CD14-positive monocyte (primary cell): Measurements from ENCODE around the gene ASZ1. TPM values are rescaled to one million over a fixed set of nuclear protein-coding genes. Genes with fewer than 3 reads are reported as not detected.

Source experiments
- DNase-seq, 3 donors: peaks; one replicate each; pipeline ENCODE4 v3.0.0-alpha.2; 2011 to 2022
- H2AFZ ChIP-seq: 2 replicates; pipeline ENCODE4 v1.6.0; 2012; ENCODE audit warnings: mild to moderate bottlenecking, low read depth, low read length, inconsistent platforms; ENCODE audit not compliant: insufficient read depth, poor library complexity, severe bottlenecking
- H3K27ac ChIP-seq, 2 donors: 1 replicate in 1 of 2; 2 replicates in 1 of 2; pipeline ENCODE4 v1.5.1; 2012 to 2013; ENCODE audit warnings: low read length in 2 of 2, control low read depth in 1 of 2, inconsistent platforms in 1 of 2, low read depth in 1 of 2, mild to moderate bottlenecking in 1 of 2
- H3K27me3 ChIP-seq, 2 donors: one replicate each; pipeline versions ENCODE4 v1.6.0 to v1.6.1; 2011 to 2013; ENCODE audit warnings: low read length in 2 of 2; ENCODE audit not compliant: control insufficient read depth in 2 of 2, insufficient read depth in 2 of 2
- H3K36me3 ChIP-seq, 2 donors: replicated peaks in 1 of 2; 1 replicate in 1 of 2; 2 replicates in 1 of 2; pipeline versions ENCODE4 v1.5.1 to v1.6.1; 2012 to 2013; ENCODE audit warnings: low read length in 2 of 2, control low read depth in 1 of 2, inconsistent platforms in 1 of 2, mild to moderate bottlenecking in 1 of 2; ENCODE audit not compliant: insufficient read depth in 2 of 2, control insufficient read depth in 1 of 2
- H3K4me1 ChIP-seq, 2 donors: 1 replicate in 1 of 2; 2 replicates in 1 of 2; pipeline versions ENCODE4 v1.5.1 to v1.6.1; 2012 to 2013; ENCODE audit warnings: low read length in 2 of 2, control low read depth in 1 of 2, inconsistent platforms in 1 of 2, mild to moderate bottlenecking in 1 of 2, moderate library complexity in 1 of 2; ENCODE audit not compliant: insufficient read depth in 2 of 2, control insufficient read depth in 1 of 2
- H3K4me2 ChIP-seq: replicated peaks from 2 replicates; pipeline ENCODE3; 2012; ENCODE audit warnings: low read length, moderate library complexity, mild to moderate bottlenecking; ENCODE audit not compliant: poor library complexity, severe bottlenecking; ENCODE audit errors: extremely low read depth
- H3K4me3 ChIP-seq, 3 experiments: fragments of 200-600 bp in 1 of 3; sonication (generic) in 1 of 3; replicated peaks in 1 of 3; 1 replicate in 2 of 3; 2 replicates in 1 of 3; pipeline ENCODE4 v1.5.1; 2011 to 2013; ENCODE audit warnings: low read length in 3 of 3, mild to moderate bottlenecking in 3 of 3, control low read depth in 2 of 3, low read depth in 2 of 3, inconsistent platforms in 1 of 3, moderate library complexity in 1 of 3
- H3K79me2 ChIP-seq: 2 replicates; pipeline ENCODE4 v1.6.0; 2012; ENCODE audit warnings: mild to moderate bottlenecking, control low read depth, inconsistent platforms, low read length, moderate library complexity; ENCODE audit not compliant: insufficient read depth
- H3K9ac ChIP-seq: 2 replicates; pipeline ENCODE4 v1.6.0; 2017; ENCODE audit warnings: low read length, mild to moderate bottlenecking; ENCODE audit not compliant: insufficient read depth, poor library complexity, severe bottlenecking
- H3K9me3 ChIP-seq, 2 donors: replicated peaks in 1 of 2; 1 replicate in 1 of 2; 2 replicates in 1 of 2; pipeline versions ENCODE4 v1.5.1 to v1.6.1; 2012 to 2013; ENCODE audit warnings: low read length in 2 of 2, control low read depth in 1 of 2; ENCODE audit not compliant: control insufficient read depth in 1 of 2, insufficient read depth in 1 of 2
- H4K20me1 ChIP-seq: 2 replicates; pipeline ENCODE4 v1.6.0; 2012; ENCODE audit warnings: mild to moderate bottlenecking, low read length, control low read depth, moderate library complexity; ENCODE audit not compliant: insufficient read depth
- H3K27ac Mint-ChIP-seq, 7 donors: one replicate each; pipeline ENCODE4 v1.8.0; 2020; ENCODE audit warnings: mild to moderate bottlenecking in 7 of 7, mixed read lengths in 7 of 7, moderate library complexity in 6 of 7, inconsistent platforms in 2 of 7
- H3K27me3 Mint-ChIP-seq, 3 donors: one replicate each; pipeline ENCODE4 v1.8.0; 2021 to 2022; ENCODE audit warnings: low read depth in 3 of 3, mild to moderate bottlenecking in 3 of 3, mixed read lengths in 3 of 3, moderate library complexity in 3 of 3, inconsistent platforms in 1 of 3
- H3K36me3 Mint-ChIP-seq, 2 donors: one replicate each; pipeline ENCODE4 v1.8.0; 2020; ENCODE audit warnings: mixed read lengths in 2 of 2, inconsistent platforms in 1 of 2, mild to moderate bottlenecking in 1 of 2
- H3K4me1 Mint-ChIP-seq: one replicate; pipeline ENCODE4 v1.8.0; 2020; ENCODE audit warnings: mild to moderate bottlenecking, mixed read lengths
- H3K4me3 Mint-ChIP-seq, 2 donors: one replicate each; pipeline ENCODE4 v1.8.0; 2020; ENCODE audit warnings: mild to moderate bottlenecking in 2 of 2, mixed read lengths in 2 of 2, moderate library complexity in 1 of 2
- H3K9me3 Mint-ChIP-seq, 7 donors: one replicate each; pipeline ENCODE4 v1.8.0; 2020 to 2022; ENCODE audit warnings: mixed read lengths in 7 of 7, mild to moderate bottlenecking in 6 of 7, moderate library complexity in 6 of 7, inconsistent platforms in 2 of 7
- WGBS: methylation state at CpG from one replicate; pipeline ENCODE4 v1.1.5; 2013; ENCODE audit warnings: missing lambda C conversion rate; ENCODE audit not compliant: insufficient coverage; 5-methylcytosine and 5-hydroxymethylcytosine counted together
- intact Hi-C, 2 donors: fragments of 100-400 bp; cut with micrococcal nuclease; formaldehyde crosslinking; loops; one replicate each; pipeline versions ENCODE4 v1.15.0 to v1.15.1; 2023
- polyA minus RNA-seq: library from RNA; depleted of rRNA, polyadenylated mRNA; stranded (reverse); fragments of >200 nt; gene quantifications from 2 replicates; pipeline ENCODE4 v1.2.3, GENCODE V29; 2012
- polyA plus RNA-seq, 3 donors: library from polyadenylated mRNA; depleted of rRNA in 1 of 3; unstranded in 2 of 3; stranded (reverse) in 1 of 3; fragments of 300-500 nt in 2 of 3; fragments of >200 nt in 1 of 3; fragmentation: Illumina TruSeq in 2 of 3; gene quantifications; 1 replicate in 2 of 3; 2 replicates in 1 of 3; pipeline ENCODE4 v1.2.3, GENCODE V29; 2012 to 2021
- total RNA-seq, 12 experiments: library from RNA in 1 of 12; stranded (reverse) in 1 of 12; fragments of 120-200 nt in 1 of 12; gene quantifications; one replicate each; pipeline ENCODE4 v1.2.4 and lab custom pipeline; 2013 to 2026; ENCODE audit warnings: mixed read lengths in 6 of 12, inconsistent platforms in 1 of 12
- TF ChIP-seq, protein P1 (sequence below): fragments of 200-600 bp; IDR thresholded peaks from one replicate; pipeline ENCODE4 v1.8.0; 2022; ENCODE audit warnings: antibody characterized with exemption, mild to moderate bottlenecking

The ASZ1 gene
- not detected for total RNA-seq (2013)
- polyA plus RNA-seq (not detected), polyA minus RNA-seq (not detected in 2 replicates), total RNA-seq (lab: John Stamatoyannopoulos, UW) (0 to 1.4 (median 0.04) reads per million in 11 experiments)

- Mint-ChIP-seq H3K27me3 (peaks cover 0 to 2% (median 2%) of the 10 kb centered on the region in 3 donors), H3K27ac (no peak within 1 kb of the TSS), H3K4me3 (no peak within 1 kb of the TSS), H3K4me1 (no peaks in the 10 kb centered on the region), H3K36me3 (no peaks in the 10 kb centered on the region), H3K9me3 (peaks cover 0 to 12% (median 5%) of the 10 kb centered on the region in 7 donors)
- no peak within 1 kb of the TSS for H2AFZ ChIP-seq
- H3K4me1 ChIP-seq = no peaks in the 10 kb centered on the region
- H3K9me3 ChIP-seq = peaks cover 0 to 6% of the 10 kb centered on the region in 2 donors
- DNase-seq = no peak
- 87% methylated on average over 35 of the region's 41 CpGs for WGBS
- H3K36me3 ChIP-seq = no peaks in the 10 kb centered on the region
- no peaks in the 10 kb centered on the region for H3K27me3 ChIP-seq
- H3K4me2 ChIP-seq = no peak within 1 kb of the TSS
- intact Hi-C loops = no loop called here
- no peaks in the 10 kb centered on the region for H3K79me2 ChIP-seq
- H3K4me3 ChIP-seq = no peak within 1 kb of the TSS
- TF ChIP-seq, protein P1, sequence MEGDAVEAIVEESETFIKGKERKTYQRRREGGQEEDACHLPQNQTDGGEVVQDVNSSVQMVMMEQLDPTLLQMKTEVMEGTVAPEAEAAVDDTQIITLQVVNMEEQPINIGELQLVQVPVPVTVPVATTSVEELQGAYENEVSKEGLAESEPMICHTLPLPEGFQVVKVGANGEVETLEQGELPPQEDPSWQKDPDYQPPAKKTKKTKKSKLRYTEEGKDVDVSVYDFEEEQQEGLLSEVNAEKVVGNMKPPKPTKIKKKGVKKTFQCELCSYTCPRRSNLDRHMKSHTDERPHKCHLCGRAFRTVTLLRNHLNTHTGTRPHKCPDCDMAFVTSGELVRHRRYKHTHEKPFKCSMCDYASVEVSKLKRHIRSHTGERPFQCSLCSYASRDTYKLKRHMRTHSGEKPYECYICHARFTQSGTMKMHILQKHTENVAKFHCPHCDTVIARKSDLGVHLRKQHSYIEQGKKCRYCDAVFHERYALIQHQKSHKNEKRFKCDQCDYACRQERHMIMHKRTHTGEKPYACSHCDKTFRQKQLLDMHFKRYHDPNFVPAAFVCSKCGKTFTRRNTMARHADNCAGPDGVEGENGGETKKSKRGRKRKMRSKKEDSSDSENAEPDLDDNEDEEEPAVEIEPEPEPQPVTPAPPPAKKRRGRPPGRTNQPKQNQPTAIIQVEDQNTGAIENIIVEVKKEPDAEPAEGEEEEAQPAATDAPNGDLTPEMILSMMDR = no peak
- no peak within 1 kb of the TSS for H3K9ac ChIP-seq
- no peak within 1 kb of the TSS for H3K27ac ChIP-seq
- H4K20me1 ChIP-seq = no peaks in the 10 kb centered on the region
Observed at GRCh38 chr7:117427258-117427701, at the start of gene ASZ1. Gene ASZ1, minus strand, starts transcription at chr7:117427493. Its CDS starts 33 bp downstream, at chr7:117427460.

GRCh38 chr7:117476557-117477215, 49.4 kb upstream of the ASZ1 start:
- Histone ChIP-seq H2AFZ (no peak overlapping the region), H3K4me2 (no peak overlapping the region), H3K27ac (no peak overlapping the region), H4K20me1 (no peaks in the 10 kb centered on the region), H3K27me3 (peaks cover 26 to 41% of the 10 kb centered on the region in 2 donors), H3K4me3 (no peak overlapping the region), H3K9me3 (no peaks in the 10 kb centered on the region), H3K9ac (no peak overlapping the region), H3K4me1 (no peaks in the 10 kb centered on the region), H3K79me2 (no peaks in the 10 kb centered on the region), H3K36me3 (no peaks in the 10 kb centered on the region)
- WGBS = no CpG with 5 or more reads among the region's 4 CpGs
- intact Hi-C loops = no loop called here
- Mint-ChIP-seq H3K4me3 (no peak overlapping the region), H3K27ac (no peak overlapping the region), H3K27me3 (peaks cover 26 to 37% (median 34%) of the 10 kb centered on the region in 3 donors), H3K36me3 (no peaks in the 10 kb centered on the region), H3K4me1 (no peaks in the 10 kb centered on the region), H3K9me3 (peaks cover 0 to 10% (median 1%) of the 10 kb centered on the region in 7 donors)
- TF ChIP-seq, protein P1 = no peak
- no peak for DNase-seq
